ENCODE results near the gene ATP11A. TPM values are rescaled to one million over a fixed set of nuclear protein-coding genes. Genes with fewer than 3 reads are reported as not detected.

Gene ATP11A
- total and polyA plus RNA-seq, 8 donors, result 9.3 to 51.0 (median 30.5) TPM

DNA sequence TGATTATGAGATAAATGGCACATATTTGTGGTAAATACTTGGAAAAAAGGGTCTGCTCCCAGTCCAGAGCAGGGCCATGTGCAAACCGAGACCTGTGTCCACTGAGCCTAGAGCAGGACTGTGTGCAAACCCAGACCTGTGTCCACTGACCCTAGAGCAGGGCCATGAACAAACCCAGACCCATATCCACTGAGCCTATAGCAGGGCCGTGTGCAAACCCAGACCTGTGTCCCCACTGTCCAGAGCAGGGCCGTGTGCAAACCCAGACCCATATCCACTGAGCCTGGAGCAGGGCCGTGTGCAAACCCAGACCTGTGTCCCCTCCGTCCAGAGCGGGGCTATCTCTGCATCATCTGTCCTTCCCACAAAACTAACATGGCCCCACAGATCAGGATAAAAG lies 136.0 kb downstream of the ATP11A start:
- FAIRE-seq (no peak), ATAC-seq (no peak), DNase-seq (no peak)
- no peaks in the 10 kb centered on the region for H3K27me3 ChIP-seq
- peaks cover 0 to 14% (median 4%) of the 10 kb centered on the region in 3 donors for H3K36me3 ChIP-seq
- H3K4me1 ChIP-seq, result no peaks in the 10 kb centered on the region
- WGBS, 2 donors, result 93 to 95% methylated on average over 6 of the region's 6 CpGs
- no peak overlapping the region for H3K4me3 ChIP-seq
- H3K9me3 ChIP-seq, result no peaks in the 10 kb centered on the region
- no peak overlapping the region for H3K27ac ChIP-seq
- intact Hi-C loops (cut with DNase I), result no loop called here
- TF ChIP-seq CTCF (IDR thresholded peaks at IDR 0.05), result no peak

DNA sequence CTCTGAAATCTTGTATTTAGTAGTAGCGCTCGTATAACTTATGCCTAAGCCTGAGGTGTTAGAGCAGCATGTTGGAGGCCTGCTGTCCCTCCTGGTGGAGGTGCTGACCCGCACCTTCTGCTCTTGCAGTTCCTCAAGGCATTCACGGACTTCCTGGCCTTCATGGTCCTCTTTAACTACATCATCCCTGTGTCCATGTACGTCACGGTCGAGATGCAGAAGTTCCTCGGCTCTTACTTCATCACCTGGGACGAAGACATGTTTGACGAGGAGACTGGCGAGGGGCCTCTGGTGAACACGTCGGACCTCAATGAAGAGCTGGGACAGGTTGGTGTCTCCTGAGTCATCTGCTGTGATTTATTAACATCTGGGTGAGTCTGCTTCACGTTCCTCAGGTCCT lies 136.7 kb downstream of the ATP11A start:
- intact Hi-C loops (cut with DNase I), result no loop called here
- H3K36me3 ChIP-seq, result peaks cover 0 to 9% (median 4%) of the 10 kb centered on the region in 3 donors
- no peak for FAIRE-seq

GRCh38 chr13:112828082-112828699 lies 138.4 kb downstream of the ATP11A start:
- Histone ChIP-seq H3K36me3 (peaks cover 0 to 19% (median 4%) of the 10 kb centered on the region in 3 donors), H3K4me3 (no peak overlapping the region), H3K27me3 (no peaks in the 10 kb centered on the region), H3K4me1 (no peaks in the 10 kb centered on the region), H3K27ac (no peak overlapping the region), H3K9me3 (no peaks in the 10 kb centered on the region)
- no peak for TF ChIP-seq CTCF (IDR thresholded peaks at IDR 0.05)
- intact Hi-C loops (cut with DNase I), result no loop called here
- no peak for DNase-seq
- no peak for FAIRE-seq
- WGBS, 2 donors, result 94 to 98% methylated on average over 19 of the region's 19 CpGs
- no peak for ATAC-seq

More for the DNA sequence above, 136.7 kb downstream of the ATP11A start:
- Histone ChIP-seq H3K9me3 (no peaks in the 10 kb centered on the region), H3K4me1 (no peaks in the 10 kb centered on the region), H3K27me3 (no peaks in the 10 kb centered on the region), H3K4me3 (no peak overlapping the region), H3K27ac (no peak overlapping the region)
- no peak for ATAC-seq
- no peak for DNase-seq
- no peak for TF ChIP-seq CTCF (IDR thresholded peaks at IDR 0.05)
- WGBS, 2 donors, result 94% methylated on average over 14 of the region's 14 CpGs

GRCh38 chr13:112828756-112829155 lies 138.9 kb downstream of the ATP11A start:
- no peak for FAIRE-seq
- H3K36me3 ChIP-seq, result peaks cover 0 to 23% (median 4%) of the 10 kb centered on the region in 3 donors
- no peak overlapping the region for H3K4me3 ChIP-seq
- no peak overlapping the region for H3K27ac ChIP-seq
- ATAC-seq, result no peak
- H3K27me3 ChIP-seq, result no peaks in the 10 kb centered on the region
- H3K4me1 ChIP-seq, result no peaks in the 10 kb centered on the region
- intact Hi-C loops (cut with DNase I), result no loop called here
- TF ChIP-seq CTCF (IDR thresholded peaks at IDR 0.05), result no peak
- no peaks in the 10 kb centered on the region for H3K9me3 ChIP-seq
- 93 to 96% methylated on average over 15 of the region's 15 CpGs for WGBS, 2 donors
- DNase-seq, result no peak

DNA sequence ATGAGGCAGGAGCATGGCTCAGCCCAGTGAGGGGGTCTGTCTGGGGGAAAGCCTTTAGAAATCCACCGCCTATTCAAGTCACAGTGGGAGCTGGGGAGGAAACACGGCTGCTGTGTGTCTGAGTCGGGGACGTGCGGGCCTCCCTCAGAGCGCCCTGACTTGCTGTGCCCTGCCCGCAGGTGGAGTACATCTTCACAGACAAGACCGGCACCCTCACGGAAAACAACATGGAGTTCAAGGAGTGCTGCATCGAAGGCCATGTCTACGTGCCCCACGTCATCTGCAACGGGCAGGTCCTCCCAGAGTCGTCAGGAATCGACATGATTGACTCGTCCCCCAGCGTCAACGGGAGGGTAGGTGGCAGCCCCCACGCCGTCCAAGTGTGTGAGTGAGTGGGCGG lies 141.4 kb downstream of the ATP11A start:
- intact Hi-C loops (cut with DNase I), result no loop called here
- 94 to 98% methylated on average over 21 of the region's 21 CpGs for WGBS, 2 donors
- DNase-seq, result no peak
- H3K9me3 ChIP-seq, result no peaks in the 10 kb centered on the region
- H3K27me3 ChIP-seq, result no peaks in the 10 kb centered on the region
- no peak for TF ChIP-seq CTCF (IDR thresholded peaks at IDR 0.05)
- H3K36me3 ChIP-seq, result peaks cover 0 to 19% (median 5%) of the 10 kb centered on the region in 3 donors
- no peak for ATAC-seq
- FAIRE-seq, result no peak
- no peaks in the 10 kb centered on the region for H3K4me1 ChIP-seq
- H3K27ac ChIP-seq, result no peak overlapping the region
- H3K4me3 ChIP-seq, result no peak overlapping the region

All from pancreas (tissue), 10 donors.